H9 (cell line): Measurements from ENCODE around the gene CA12. TPM values are rescaled to one million over a fixed set of nuclear protein-coding genes. Genes with fewer than 3 reads are reported as not detected.

Experiments
- DNase-seq: peaks from one replicate; pipeline ENCODE4 v3.0.0-alpha.2; 2017
- H2AFZ ChIP-seq: one replicate; pipeline ENCODE4 v1.6.1; 2013; ENCODE audit warnings: mild to moderate bottlenecking, low read length, control low read depth, moderate library complexity
- H2AK5ac ChIP-seq: 2 replicates; pipeline ENCODE4 v1.6.1; 2013; ENCODE audit warnings: low read length, control low read depth, mixed read lengths; ENCODE audit not compliant: insufficient read length
- H2BK120ac ChIP-seq: one replicate; pipeline ENCODE4 v1.6.1; 2013; ENCODE audit warnings: low read depth, mild to moderate bottlenecking, low read length, control low read depth, inconsistent platforms; ENCODE audit not compliant: poor library complexity, severe bottlenecking
- H2BK12ac ChIP-seq: 2 replicates; pipeline ENCODE4 v1.6.1; 2013; ENCODE audit warnings: low read length, control low read depth, mixed read lengths, low read depth; ENCODE audit not compliant: insufficient read length
- H2BK15ac ChIP-seq: 2 replicates; pipeline ENCODE4 v1.6.1; 2013; ENCODE audit warnings: low read depth, low read length, control low read depth
- H2BK20ac ChIP-seq: one replicate; pipeline ENCODE4 v1.6.1; 2013; ENCODE audit warnings: low read depth, mild to moderate bottlenecking, low read length, control low read depth, inconsistent platforms; ENCODE audit not compliant: poor library complexity, severe bottlenecking
- H2BK5ac ChIP-seq: 2 replicates; pipeline ENCODE4 v1.6.1; 2013; ENCODE audit warnings: low read length, control low read depth, mixed read lengths; ENCODE audit not compliant: insufficient read length
- H3K14ac ChIP-seq: 2 replicates; pipeline ENCODE4 v1.6.1; 2013; ENCODE audit warnings: low read length, control low read depth; ENCODE audit not compliant: insufficient read depth
- H3K18ac ChIP-seq: 2 replicates; pipeline ENCODE4 v1.6.1; 2013; ENCODE audit warnings: low read depth, mild to moderate bottlenecking, mixed read lengths, low read length, control low read depth; ENCODE audit not compliant: insufficient read length
- H3K23ac ChIP-seq: 2 replicates; pipeline ENCODE4 v1.6.1; 2013; ENCODE audit warnings: low read length, control low read depth, mixed read lengths, low read depth; ENCODE audit not compliant: insufficient read length
- H3K23me2 ChIP-seq: 2 replicates; pipeline ENCODE4 v1.6.1; 2013; ENCODE audit warnings: low read depth, mild to moderate bottlenecking, mixed read lengths, low read length, control low read depth; ENCODE audit not compliant: insufficient read length, poor library complexity, severe bottlenecking
- H3K27ac ChIP-seq: 2 replicates; pipeline ENCODE4 v1.5.1; 2013; ENCODE audit warnings: low read length, control low read depth, mixed read lengths, low read depth; ENCODE audit not compliant: insufficient read length
- H3K27me3 ChIP-seq: 2 replicates; pipeline ENCODE4 v1.6.1; 2013; ENCODE audit warnings: low read length, control low read depth, inconsistent platforms; ENCODE audit not compliant: insufficient read depth
- H3K4ac ChIP-seq: 2 replicates; pipeline ENCODE4 v1.6.1; 2013; ENCODE audit warnings: low read depth, mild to moderate bottlenecking, control low read depth, inconsistent platforms, low read length, moderate library complexity
- H3K4me1 ChIP-seq: 2 replicates; pipeline ENCODE4 v1.6.1; 2013; ENCODE audit warnings: low read length, control low read depth, inconsistent platforms; ENCODE audit not compliant: insufficient read depth
- H3K4me2 ChIP-seq: 2 replicates; pipeline ENCODE4 v1.6.1; 2013; ENCODE audit warnings: low read length, control low read depth, mixed read lengths; ENCODE audit not compliant: insufficient read length, insufficient read depth
- H3K56ac ChIP-seq: 2 replicates; pipeline ENCODE4 v1.6.1; 2013; ENCODE audit warnings: low read depth, mild to moderate bottlenecking, mixed read lengths, low read length, control low read depth; ENCODE audit not compliant: insufficient read length
- H3K79me1 ChIP-seq: 2 replicates; pipeline ENCODE4 v1.6.1; 2013; ENCODE audit warnings: low read depth, mild to moderate bottlenecking, moderate library complexity, low read length, control low read depth, inconsistent platforms; ENCODE audit not compliant: insufficient read depth, poor library complexity, severe bottlenecking
- H3K79me2 ChIP-seq: 2 replicates; pipeline ENCODE4 v1.6.1; 2013; ENCODE audit warnings: low read length, control low read depth, inconsistent platforms; ENCODE audit not compliant: insufficient read depth
- H3K9ac ChIP-seq: 2 replicates; pipeline ENCODE4 v1.6.1; 2013; ENCODE audit warnings: low read length, control low read depth, mixed read lengths; ENCODE audit not compliant: insufficient read length; ENCODE audit errors: extremely low read depth
- H3K9me3 ChIP-seq: one replicate; pipeline ENCODE4 v1.6.1; 2013; ENCODE audit warnings: low read depth, low read length, inconsistent platforms; ENCODE audit not compliant: control insufficient read depth
- H3T11ph ChIP-seq: one replicate; pipeline ENCODE4 v1.6.1; 2013; ENCODE audit warnings: mild to moderate bottlenecking, low read length, control low read depth, inconsistent platforms
- H4K20me1 ChIP-seq: one replicate; pipeline ENCODE4 v1.6.1; 2013; ENCODE audit not compliant: control insufficient read depth, insufficient read length, insufficient read depth
- H4K5ac ChIP-seq: 2 replicates; pipeline ENCODE4 v1.6.1; 2013; ENCODE audit warnings: low read depth, mild to moderate bottlenecking, mixed read lengths, low read length, control low read depth; ENCODE audit not compliant: insufficient read length
- H4K8ac ChIP-seq: replicated peaks from 2 replicates; pipeline ENCODE4 v1.6.1; 2013; ENCODE audit warnings: low read length, control low read depth, mixed read lengths, low read depth; ENCODE audit not compliant: insufficient read length
- H4K91ac ChIP-seq: 2 replicates; pipeline ENCODE4 v1.6.1; 2013; ENCODE audit warnings: low read depth, mild to moderate bottlenecking, moderate library complexity, mixed read lengths, low read length, control low read depth; ENCODE audit not compliant: insufficient read length
- H3K27ac Mint-ChIP-seq, 3 experiments: 2 replicates in 2 of 3; 3 replicates in 1 of 3; pipeline ENCODE4 v1.8.0; 2020 to 2021; ENCODE audit warnings: mixed read lengths in 3 of 3, mild to moderate bottlenecking in 1 of 3, moderate library complexity in 1 of 3
- H3K27me3 Mint-ChIP-seq: 2 replicates; pipeline ENCODE4 v1.8.0; 2021; ENCODE audit warnings: low read depth, mild to moderate bottlenecking, moderate library complexity, mixed read lengths
- H3K36me3 Mint-ChIP-seq, 3 experiments: 2 replicates in 2 of 3; 3 replicates in 1 of 3; pipeline ENCODE4 v1.8.0; 2020 to 2021; ENCODE audit warnings: low read depth in 3 of 3, mixed read lengths in 3 of 3; ENCODE audit not compliant: insufficient read depth in 1 of 3
- H3K4me1 Mint-ChIP-seq, 2 experiments: 2 replicates each; pipeline ENCODE4 v1.8.0; 2020; ENCODE audit warnings: mixed read lengths in 2 of 2
- H3K4me3 Mint-ChIP-seq, 2 experiments: 2 replicates in 1 of 2; 3 replicates in 1 of 2; pipeline ENCODE4 v1.8.0; 2020 to 2021; ENCODE audit warnings: mild to moderate bottlenecking in 2 of 2, mixed read lengths in 2 of 2, moderate library complexity in 1 of 2
- H3K9me3 Mint-ChIP-seq, 2 experiments: 2 replicates in 1 of 2; 3 replicates in 1 of 2; pipeline ENCODE4 v1.8.0; 2020; ENCODE audit warnings: mild to moderate bottlenecking in 2 of 2, mixed read lengths in 2 of 2, moderate library complexity in 1 of 2
- CTCF ChIP-seq: fragments of 200-600 bp; sonication (generic); conservative IDR thresholded peaks from 3 replicates; pipeline ENCODE4 v1.8.0; 2021; ENCODE audit warnings: antibody characterized with exemption, mild to moderate bottlenecking
- WGBS: extraction: QIAGEN DNeasy Blood & Tissue Kit; methylation state at CpG from one replicate; pipeline ENCODE4 v1.1.7; 2013; ENCODE audit warnings: missing lambda C conversion rate, low lambda C conversion rate, mixed read lengths; ENCODE audit not compliant: insufficient read length; ENCODE audit errors: extremely low coverage; 5-methylcytosine and 5-hydroxymethylcytosine counted together
- total RNA-seq: library from RNA; stranded (reverse); gene quantifications from 2 replicates; pipeline ENCODE4 v1.2.1, GENCODE V29; 2021

Gene CA12
- total RNA-seq, 1 experiment from 2014 or later = 0.68 TPM

- Histone ChIP-seq H2BK15ac (no peak overlapping the region), H3K79me2 (no peaks in the 10 kb centered on the region), H3K18ac (no peak overlapping the region), H2BK5ac (no peak overlapping the region), H4K5ac (no peak overlapping the region), H3K4me2 (no peak overlapping the region), H3K27ac (no peak overlapping the region), H3K27me3 (no peaks in the 10 kb centered on the region), H4K8ac (no peak overlapping the region), H3T11ph (no peak overlapping the region), H3K79me1 (no peaks in the 10 kb centered on the region), H3K4ac (no peak overlapping the region), H2BK12ac (no peak overlapping the region), H2BK120ac (no peak overlapping the region), H2BK20ac (no peak overlapping the region), H3K23ac (no peak overlapping the region), H3K9me3 (no peaks in the 10 kb centered on the region), H4K20me1 (no peaks in the 10 kb centered on the region), H2AFZ (no peak overlapping the region), H3K14ac (no peak overlapping the region), H3K4me1 (no peaks in the 10 kb centered on the region), H2AK5ac (no peak overlapping the region), H3K9ac (no peak overlapping the region), H3K56ac (no peak overlapping the region), H4K91ac (no peak overlapping the region), H3K23me2 (no peaks in the 10 kb centered on the region)
- no peaks in the 10 kb centered on the region for H3K9me3 Mint-ChIP-seq
- no peak for TF ChIP-seq CTCF
- no peak for DNase-seq
- H3K4me3 Mint-ChIP-seq = no peak overlapping the region
- H3K27me3 Mint-ChIP-seq = no peaks in the 10 kb centered on the region
- H3K36me3 Mint-ChIP-seq = no peaks in the 10 kb centered on the region
- H3K27ac Mint-ChIP-seq = no peak overlapping the region
- WGBS = no CpG with 5 or more reads among the region's 5 CpGs
- peaks cover 7% of the 10 kb centered on the region in 2 experiments; a peak in 2 of 4 replicates for H3K4me1 Mint-ChIP-seq
Observed at GRCh38 chr15:63350178-63350621, 31.4 kb downstream of the CA12 start.
